Neural cell (in vitro differentiated cells): ENCODE results near the gene SNRNP70. TPM values are rescaled to one million over a fixed set of nuclear protein-coding genes. Genes with fewer than 3 reads are reported as not detected.
A peak's percentile ranks its signal among the peaks of the same experiment; 100 is the strongest.

Experiments
- H2AFZ ChIP-seq: fragments of 200-600, 300-800 bp; sonication (generic), shearing (Covaris generic); 2 replicates; pipeline ENCODE4 v1.6.0; 2014; ENCODE audit warnings: low read depth, mild to moderate bottlenecking, antibody characterized with exemption, low read length, moderate library complexity
- H3F3A ChIP-seq: fragments of 200-600 bp; shearing (Covaris generic); 2 replicates; pipeline ENCODE4 v1.6.1; 2016; ENCODE audit warnings: mild to moderate bottlenecking, moderate library complexity, mixed read lengths, antibody characterized with exemption, low read length; ENCODE audit not compliant: insufficient read depth, poor library complexity, severe bottlenecking
- H3K27ac ChIP-seq: fragments of 200-600, 300-800 bp; sonication (generic), shearing (Covaris generic); 2 replicates; pipeline ENCODE4 v1.5.1; 2014; ENCODE audit warnings: mild to moderate bottlenecking, low read length, moderate library complexity
- H3K27me3 ChIP-seq: fragments of 300-800, 200-600 bp; sonication (generic), shearing (Covaris generic); 2 replicates; pipeline ENCODE4 v1.6.0; 2014; ENCODE audit warnings: mild to moderate bottlenecking, low read depth, low read length, moderate library complexity; ENCODE audit not compliant: insufficient read depth
- H3K36me3 ChIP-seq: fragments of 300-800, 200-600 bp; sonication (generic), shearing (Covaris generic); 2 replicates; pipeline ENCODE4 v1.5.1; 2014; ENCODE audit warnings: mild to moderate bottlenecking, antibody characterized with exemption, low read length, moderate library complexity; ENCODE audit not compliant: insufficient read depth
- H3K4me2 ChIP-seq: fragments of 300-800, 200-600 bp; sonication (generic), shearing (Covaris generic); 2 replicates; pipeline ENCODE4 v1.6.0; 2014; ENCODE audit warnings: mild to moderate bottlenecking, low read length
- H3K4me3 ChIP-seq: fragments of 300-800, 200-600 bp; sonication (generic), shearing (Covaris generic); 2 replicates; pipeline ENCODE4 v1.5.1; 2014; ENCODE audit warnings: mild to moderate bottlenecking, low read length, moderate library complexity
- H3K79me2 ChIP-seq: fragments of 200-600 bp; shearing (Covaris generic); replicated peaks from 2 replicates; pipeline ENCODE4 v1.6.0; 2014; ENCODE audit warnings: mild to moderate bottlenecking, low read length, moderate library complexity; ENCODE audit not compliant: insufficient read depth
- H3K9ac ChIP-seq: fragments of 300-800, 200-600 bp; sonication (generic), shearing (Covaris generic); 2 replicates; pipeline ENCODE4 v1.6.1; 2016; ENCODE audit warnings: mild to moderate bottlenecking, low read length, mixed read lengths
- H3K9me2 ChIP-seq: fragments of 200-600 bp; shearing (Covaris generic); 2 replicates; pipeline ENCODE4 v1.6.1; 2016; ENCODE audit warnings: mild to moderate bottlenecking, low read length, mixed read lengths; ENCODE audit not compliant: insufficient read depth
- H3K9me3 ChIP-seq: fragments of 200-600, 300-800 bp; sonication (generic), shearing (Covaris generic); 2 replicates; pipeline ENCODE4 v1.6.1; 2016; ENCODE audit warnings: mild to moderate bottlenecking, mixed run types, low read length, moderate library complexity, mixed read lengths
- H4K20me1 ChIP-seq: fragments of 200-600 bp; shearing (Covaris generic); 2 replicates; pipeline ENCODE4 v1.6.1; 2016; ENCODE audit warnings: mild to moderate bottlenecking, mixed run types; ENCODE audit not compliant: insufficient read depth
- EP300 ChIP-seq: fragments of 450-650 bp; conservative IDR thresholded peaks from 2 replicates; pipeline ENCODE4 v1.6.1; 2014; ENCODE audit warnings: antibody characterized with exemption, mild to moderate bottlenecking, moderate library complexity; ENCODE audit not compliant: poor library complexity, severe bottlenecking
- EZH2 ChIP-seq: fragments of 200-600, 300-800 bp; shearing (Covaris generic), sonication (generic); IDR thresholded peaks from 2 replicates; pipeline ENCODE4 v1.6.1; 2014; ENCODE audit warnings: antibody characterized with exemption, low read length, borderline replicate concordance, mild to moderate bottlenecking; ENCODE audit not compliant: insufficient read depth, poor library complexity, severe bottlenecking
- MXI1 ChIP-seq: fragments of 450-650 bp; conservative IDR thresholded peaks from 2 replicates; pipeline ENCODE4 v1.6.1; 2014; ENCODE audit warnings: antibody characterized with exemption, mild to moderate bottlenecking; ENCODE audit not compliant: poor library complexity, severe bottlenecking
- POLR2AphosphoS5 ChIP-seq: IDR thresholded peaks from 2 replicates; pipeline ENCODE4 v1.6.1; 2012
- RAD21 ChIP-seq: fragments of 450-650 bp; conservative IDR thresholded peaks from 2 replicates; pipeline ENCODE4 v1.6.1; 2014; ENCODE audit warnings: antibody characterized with exemption, mild to moderate bottlenecking, moderate library complexity
- SMC3 ChIP-seq: fragments of 450-650 bp; conservative IDR thresholded peaks from 2 replicates; pipeline ENCODE4 v1.6.1; 2014; ENCODE audit warnings: antibody characterized with exemption, mild to moderate bottlenecking, moderate library complexity; ENCODE audit not compliant: poor library complexity
- TAF1 ChIP-seq: IDR thresholded peaks from 2 replicates; pipeline ENCODE4 v1.6.1; 2012; ENCODE audit warnings: low read depth
- polyA plus RNA-seq: library from polyadenylated mRNA; depleted of rRNA; stranded (reverse); fragments of >200 nt; gene quantifications from 2 replicates; pipeline ENCODE4 v1.2.3, GENCODE V29; 2014
- small RNA-seq, 3 experiments: library from RNA; depleted of rRNA; stranded (forward); fragments of <200 nt; gene quantifications; one replicate each; pipeline ENCODE3, GENCODE V24; 2012
- TF ChIP-seq, protein P1 (sequence below): IDR thresholded peaks from 2 replicates; pipeline ENCODE4 v1.6.1; 2012; ENCODE audit warnings: borderline replicate concordance
- TF ChIP-seq, protein P2 (sequence below): fragments of 450-650 bp; IDR thresholded peaks from 2 replicates; pipeline ENCODE4 v1.5.1; 2014; ENCODE audit warnings: antibody characterized with exemption, mild to moderate bottlenecking, moderate library complexity; ENCODE audit not compliant: poor library complexity, severe bottlenecking

Gene SNRNP70
- polyA plus RNA-seq, 1 donor from 2014 or later = 721 TPM

DNA sequence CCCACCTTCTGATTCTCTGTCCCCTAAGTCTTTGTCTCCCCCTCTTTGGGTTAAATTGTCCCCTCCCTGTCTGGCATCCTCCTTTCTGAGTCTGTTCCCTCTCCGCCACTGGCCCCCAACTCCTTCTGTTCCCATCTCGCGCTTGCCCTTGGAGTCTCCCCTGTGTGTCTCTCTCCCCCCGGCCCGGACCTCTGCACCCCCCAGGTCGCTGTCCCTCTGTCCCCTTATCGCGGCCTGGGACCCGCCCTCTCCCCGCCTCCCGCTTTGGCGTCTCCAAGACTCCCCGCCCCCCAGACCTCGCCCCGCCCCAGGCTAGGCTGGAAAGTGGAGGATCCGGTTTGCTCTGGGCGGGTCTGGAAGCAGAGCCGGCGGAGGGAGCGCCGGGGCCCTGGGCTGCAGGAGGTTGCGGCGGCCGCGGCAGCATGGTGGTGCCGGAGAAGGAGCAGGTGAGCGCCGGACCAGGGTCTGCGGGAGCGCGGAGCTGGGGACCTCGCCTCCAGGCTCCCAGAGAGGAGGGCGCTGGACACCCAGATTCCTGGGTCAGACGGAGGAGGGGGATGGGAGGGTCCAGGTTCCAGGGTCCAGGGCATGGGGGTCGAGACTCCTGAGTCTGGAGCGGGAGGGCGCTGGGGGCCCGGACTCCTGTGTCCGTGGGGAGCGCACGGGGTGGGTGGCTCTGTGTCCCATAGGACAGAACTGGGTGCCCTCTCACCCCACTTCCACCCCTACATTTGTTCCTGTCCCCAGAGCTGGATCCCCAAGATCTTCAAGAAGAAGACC lies 72.4 kb downstream of the SNRNP70 start, which contains the start of gene TRPM4:
Gene TRPM4, plus strand, starts transcription at position 348 of the 780 bp plus-strand sequence. Its CDS starts 75 bp downstream, at position 423.
- H3K27ac ChIP-seq = peak within 1 kb of the TSS; percentile 60
- H3K4me3 ChIP-seq = peak within 1 kb of the TSS; percentile 86
- no peaks in the 10 kb centered on the region for H3K27me3 ChIP-seq
- H3F3A ChIP-seq = no peaks in the 10 kb centered on the region
- TF ChIP-seq EZH2 = no peak
- TF ChIP-seq MXI1 = peak; percentile 72
- TF ChIP-seq SMC3 = no peak
- no peak for TF ChIP-seq RAD21
- TF ChIP-seq, protein P1, sequence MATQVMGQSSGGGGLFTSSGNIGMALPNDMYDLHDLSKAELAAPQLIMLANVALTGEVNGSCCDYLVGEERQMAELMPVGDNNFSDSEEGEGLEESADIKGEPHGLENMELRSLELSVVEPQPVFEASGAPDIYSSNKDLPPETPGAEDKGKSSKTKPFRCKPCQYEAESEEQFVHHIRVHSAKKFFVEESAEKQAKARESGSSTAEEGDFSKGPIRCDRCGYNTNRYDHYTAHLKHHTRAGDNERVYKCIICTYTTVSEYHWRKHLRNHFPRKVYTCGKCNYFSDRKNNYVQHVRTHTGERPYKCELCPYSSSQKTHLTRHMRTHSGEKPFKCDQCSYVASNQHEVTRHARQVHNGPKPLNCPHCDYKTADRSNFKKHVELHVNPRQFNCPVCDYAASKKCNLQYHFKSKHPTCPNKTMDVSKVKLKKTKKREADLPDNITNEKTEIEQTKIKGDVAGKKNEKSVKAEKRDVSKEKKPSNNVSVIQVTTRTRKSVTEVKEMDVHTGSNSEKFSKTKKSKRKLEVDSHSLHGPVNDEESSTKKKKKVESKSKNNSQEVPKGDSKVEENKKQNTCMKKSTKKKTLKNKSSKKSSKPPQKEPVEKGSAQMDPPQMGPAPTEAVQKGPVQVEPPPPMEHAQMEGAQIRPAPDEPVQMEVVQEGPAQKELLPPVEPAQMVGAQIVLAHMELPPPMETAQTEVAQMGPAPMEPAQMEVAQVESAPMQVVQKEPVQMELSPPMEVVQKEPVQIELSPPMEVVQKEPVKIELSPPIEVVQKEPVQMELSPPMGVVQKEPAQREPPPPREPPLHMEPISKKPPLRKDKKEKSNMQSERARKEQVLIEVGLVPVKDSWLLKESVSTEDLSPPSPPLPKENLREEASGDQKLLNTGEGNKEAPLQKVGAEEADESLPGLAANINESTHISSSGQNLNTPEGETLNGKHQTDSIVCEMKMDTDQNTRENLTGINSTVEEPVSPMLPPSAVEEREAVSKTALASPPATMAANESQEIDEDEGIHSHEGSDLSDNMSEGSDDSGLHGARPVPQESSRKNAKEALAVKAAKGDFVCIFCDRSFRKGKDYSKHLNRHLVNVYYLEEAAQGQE = peak; percentile 19
- peak; percentile 82 for TF ChIP-seq TAF1
- peak; percentile 14 for TF ChIP-seq EP300
- peak; percentile 93 for TF ChIP-seq POLR2AphosphoS5
- TF ChIP-seq, protein P2, sequence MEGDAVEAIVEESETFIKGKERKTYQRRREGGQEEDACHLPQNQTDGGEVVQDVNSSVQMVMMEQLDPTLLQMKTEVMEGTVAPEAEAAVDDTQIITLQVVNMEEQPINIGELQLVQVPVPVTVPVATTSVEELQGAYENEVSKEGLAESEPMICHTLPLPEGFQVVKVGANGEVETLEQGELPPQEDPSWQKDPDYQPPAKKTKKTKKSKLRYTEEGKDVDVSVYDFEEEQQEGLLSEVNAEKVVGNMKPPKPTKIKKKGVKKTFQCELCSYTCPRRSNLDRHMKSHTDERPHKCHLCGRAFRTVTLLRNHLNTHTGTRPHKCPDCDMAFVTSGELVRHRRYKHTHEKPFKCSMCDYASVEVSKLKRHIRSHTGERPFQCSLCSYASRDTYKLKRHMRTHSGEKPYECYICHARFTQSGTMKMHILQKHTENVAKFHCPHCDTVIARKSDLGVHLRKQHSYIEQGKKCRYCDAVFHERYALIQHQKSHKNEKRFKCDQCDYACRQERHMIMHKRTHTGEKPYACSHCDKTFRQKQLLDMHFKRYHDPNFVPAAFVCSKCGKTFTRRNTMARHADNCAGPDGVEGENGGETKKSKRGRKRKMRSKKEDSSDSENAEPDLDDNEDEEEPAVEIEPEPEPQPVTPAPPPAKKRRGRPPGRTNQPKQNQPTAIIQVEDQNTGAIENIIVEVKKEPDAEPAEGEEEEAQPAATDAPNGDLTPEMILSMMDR = no peak
- no peaks in the 10 kb centered on the region for H4K20me1 ChIP-seq
- peak within 1 kb of the TSS; percentile 76 for H2AFZ ChIP-seq
- no peaks in the 10 kb centered on the region for H3K9me3 ChIP-seq
- H3K9ac ChIP-seq = peak within 1 kb of the TSS; percentile 93
- peak within 1 kb of the TSS; percentile 82 for H3K4me2 ChIP-seq
- no peaks in the 10 kb centered on the region for H3K9me2 ChIP-seq
- H3K36me3 ChIP-seq = no peaks in the 10 kb centered on the region
- no peaks in the 10 kb centered on the region for H3K79me2 ChIP-seq

Small RNA genes within 50 kb of the gene (small RNA-seq; reads per million reads assigned to genes)
- 0 to 0.59 (median 0) reads per million in 3 experiments for gene RN7SL708P

Other genes with a start within 250 kb of the SNRNP70 start
- 0.40 and 0.44 TPM in 2 replicates for gene HSD17B14, start 249.0 kb upstream of the SNRNP70 start, polyA plus RNA-seq
- not detected in 2 replicates for gene PLEKHA4, start 216.8 kb upstream of the SNRNP70 start, polyA plus RNA-seq
- 73.3 and 73.6 TPM in 2 replicates for gene PPP1R15A, start 213.0 kb upstream of the SNRNP70 start, polyA plus RNA-seq
- gene TULP2, start 186.7 kb upstream of the SNRNP70 start, polyA plus RNA-seq = not detected in 2 replicates
- gene NUCB1, start 185.1 kb upstream of the SNRNP70 start, polyA plus RNA-seq = 80.0 and 83.7 TPM in 2 replicates
- 1.4 and 4.8 TPM in 2 replicates for gene DHDH, start 151.8 kb upstream of the SNRNP70 start, polyA plus RNA-seq
- 71.9 and 90.3 TPM in 2 replicates for gene BAX, start 130.6 kb upstream of the SNRNP70 start, polyA plus RNA-seq
- 886 and 909 TPM in 2 replicates for gene FTL, start 120.1 kb upstream of the SNRNP70 start, polyA plus RNA-seq
- gene GYS1, start 92.1 kb upstream of the SNRNP70 start, polyA plus RNA-seq = 12.9 and 25.7 TPM in 2 replicates
- 172 and 184 TPM in 2 replicates for gene RUVBL2, start 91.6 kb upstream of the SNRNP70 start, polyA plus RNA-seq
- gene LHB, start 68.4 kb upstream of the SNRNP70 start, polyA plus RNA-seq = not detected in 2 replicates
- gene CGB3, start 61.1 kb upstream of the SNRNP70 start, polyA plus RNA-seq = not detected in 2 replicates
- gene CGB2, start 53.6 kb upstream of the SNRNP70 start, polyA plus RNA-seq = not detected in 2 replicates
- not detected in 2 replicates for gene CGB1, start 48.6 kb upstream of the SNRNP70 start, polyA plus RNA-seq
- gene CGB5, start 41.6 kb upstream of the SNRNP70 start, polyA plus RNA-seq = not detected in 2 replicates
- gene CGB8, start 36.3 kb upstream of the SNRNP70 start, polyA plus RNA-seq = not detected in 2 replicates
- gene CGB7, start 27.7 kb upstream of the SNRNP70 start, polyA plus RNA-seq = not detected in 2 replicates
- gene NTF4, start 20.6 kb upstream of the SNRNP70 start, polyA plus RNA-seq = not detected in 2 replicates
- not detected in 2 replicates for gene KCNA7, start 12.8 kb upstream of the SNRNP70 start, polyA plus RNA-seq
- gene LIN7B, start 28.9 kb downstream of the SNRNP70 start, polyA plus RNA-seq = 88.7 and 99.0 TPM in 2 replicates
- 5.7 and 8.4 TPM in 2 replicates for gene C19orf73, start 33.7 kb downstream of the SNRNP70 start, polyA plus RNA-seq
- gene PPFIA3, start 34.1 kb downstream of the SNRNP70 start, polyA plus RNA-seq = 73.0 and 80.7 TPM in 2 replicates
- gene HRC, start 69.9 kb downstream of the SNRNP70 start, polyA plus RNA-seq = 1.0 TPM in 1 of 2 replicates, not detected in the other
- 40.0 and 42.5 TPM in 2 replicates for gene TRPM4, start 72.3 kb downstream of the SNRNP70 start, polyA plus RNA-seq
- not detected in 2 replicates for gene SLC6A16, start 239.7 kb downstream of the SNRNP70 start, polyA plus RNA-seq
- not detected in 2 replicates for gene CD37, start 250.0 kb downstream of the SNRNP70 start, polyA plus RNA-seq